ENCODE measurements around the gene ABCC1. TPM values are rescaled to one million over a fixed set of nuclear protein-coding genes. Genes with fewer than 3 reads are reported as not detected.
A peak's percentile ranks its signal among the peaks of the same experiment; 100 is the strongest.

ABCC1 gene
- polyA plus RNA-seq, 1 experiment, result 69.7 TPM

DNA sequence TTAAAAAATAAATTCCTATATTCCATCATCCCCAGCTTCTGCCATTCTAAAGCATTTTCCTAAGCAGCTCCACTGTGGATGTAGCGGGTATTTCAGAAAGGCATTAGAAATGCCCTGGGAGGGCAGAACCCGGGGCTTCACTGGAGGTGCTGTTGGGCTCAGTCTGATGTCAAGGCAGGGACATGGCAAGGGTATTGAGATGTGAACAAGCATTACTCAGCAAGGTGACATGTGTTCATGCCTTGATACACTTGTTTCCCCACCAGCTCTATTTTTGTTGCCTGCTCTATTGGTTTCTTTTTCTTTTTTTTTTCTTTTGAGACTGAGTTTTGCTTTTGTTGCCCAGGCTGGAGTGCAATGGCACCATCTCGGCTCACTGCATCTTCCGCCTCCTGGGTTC lies 35.7 kb downstream of the ABCC1 start:
- no peak for DNase-seq (ENCODE audit: low read depth, low spot score)
- TF ChIP-seq, protein P1, sequence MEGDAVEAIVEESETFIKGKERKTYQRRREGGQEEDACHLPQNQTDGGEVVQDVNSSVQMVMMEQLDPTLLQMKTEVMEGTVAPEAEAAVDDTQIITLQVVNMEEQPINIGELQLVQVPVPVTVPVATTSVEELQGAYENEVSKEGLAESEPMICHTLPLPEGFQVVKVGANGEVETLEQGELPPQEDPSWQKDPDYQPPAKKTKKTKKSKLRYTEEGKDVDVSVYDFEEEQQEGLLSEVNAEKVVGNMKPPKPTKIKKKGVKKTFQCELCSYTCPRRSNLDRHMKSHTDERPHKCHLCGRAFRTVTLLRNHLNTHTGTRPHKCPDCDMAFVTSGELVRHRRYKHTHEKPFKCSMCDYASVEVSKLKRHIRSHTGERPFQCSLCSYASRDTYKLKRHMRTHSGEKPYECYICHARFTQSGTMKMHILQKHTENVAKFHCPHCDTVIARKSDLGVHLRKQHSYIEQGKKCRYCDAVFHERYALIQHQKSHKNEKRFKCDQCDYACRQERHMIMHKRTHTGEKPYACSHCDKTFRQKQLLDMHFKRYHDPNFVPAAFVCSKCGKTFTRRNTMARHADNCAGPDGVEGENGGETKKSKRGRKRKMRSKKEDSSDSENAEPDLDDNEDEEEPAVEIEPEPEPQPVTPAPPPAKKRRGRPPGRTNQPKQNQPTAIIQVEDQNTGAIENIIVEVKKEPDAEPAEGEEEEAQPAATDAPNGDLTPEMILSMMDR (IDR thresholded peaks at IDR 0.05; ENCODE audit: low read depth, low read length), result no peak
- no peaks in the 10 kb centered on the region for H3K27me3 ChIP-seq (ENCODE audit: control insufficient read depth, insufficient read depth, low read length)
- CTCF ChIA-PET, result no interaction called here
- peaks cover 12% of the 10 kb centered on the region for H3K9me3 ChIP-seq (ENCODE audit: control insufficient read depth, insufficient read depth, low read length)
- POLR2A ChIA-PET, result no interaction called here
- no peak overlapping the region for H3K27ac ChIP-seq (ENCODE audit: low read depth, low read length)
- H3K4me3 ChIP-seq (ENCODE audit: low read depth, low read length), result no peak overlapping the region

DNA sequence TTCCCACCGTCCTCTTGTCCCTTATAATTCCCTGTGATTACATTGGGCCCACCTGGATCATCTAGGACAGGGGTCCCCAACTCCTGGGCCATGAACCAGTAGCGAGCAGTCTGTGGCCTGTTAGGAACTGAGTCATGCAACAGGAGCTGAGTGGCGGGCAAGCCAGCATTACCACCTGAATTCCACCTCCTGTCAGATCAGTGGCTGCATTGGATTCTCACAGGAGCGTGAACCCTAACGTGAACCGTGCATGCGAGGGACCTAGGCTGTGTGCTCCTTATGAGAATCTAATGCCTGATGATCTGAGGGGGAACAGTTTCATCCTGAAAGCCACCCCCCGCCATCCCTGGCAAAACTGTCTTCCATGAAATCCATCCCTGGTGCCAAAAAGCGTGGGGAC lies 36.8 kb downstream of the ABCC1 start:
- H3K27me3 ChIP-seq (ENCODE audit: control insufficient read depth, insufficient read depth, low read length), result no peaks in the 10 kb centered on the region
- DNase-seq (ENCODE audit: low read depth, low spot score), result no peak
- POLR2A ChIA-PET, result interaction anchor here (0.7 kb wide), 1 partner anchor 98 kb away, joined by 3 read pairs; the partner anchor contains the start of gene CEP20
- no peak overlapping the region for H3K4me3 ChIP-seq (ENCODE audit: low read depth, low read length)
- H3K27ac ChIP-seq (ENCODE audit: low read depth, low read length), result no peak overlapping the region
- TF ChIP-seq, protein P1 (IDR thresholded peaks at IDR 0.05; ENCODE audit: low read depth, low read length), result no peak
- CTCF ChIA-PET, result no interaction called here
- H3K9me3 ChIP-seq (ENCODE audit: control insufficient read depth, insufficient read depth, low read length), result peaks cover 3% of the 10 kb centered on the region

DNA sequence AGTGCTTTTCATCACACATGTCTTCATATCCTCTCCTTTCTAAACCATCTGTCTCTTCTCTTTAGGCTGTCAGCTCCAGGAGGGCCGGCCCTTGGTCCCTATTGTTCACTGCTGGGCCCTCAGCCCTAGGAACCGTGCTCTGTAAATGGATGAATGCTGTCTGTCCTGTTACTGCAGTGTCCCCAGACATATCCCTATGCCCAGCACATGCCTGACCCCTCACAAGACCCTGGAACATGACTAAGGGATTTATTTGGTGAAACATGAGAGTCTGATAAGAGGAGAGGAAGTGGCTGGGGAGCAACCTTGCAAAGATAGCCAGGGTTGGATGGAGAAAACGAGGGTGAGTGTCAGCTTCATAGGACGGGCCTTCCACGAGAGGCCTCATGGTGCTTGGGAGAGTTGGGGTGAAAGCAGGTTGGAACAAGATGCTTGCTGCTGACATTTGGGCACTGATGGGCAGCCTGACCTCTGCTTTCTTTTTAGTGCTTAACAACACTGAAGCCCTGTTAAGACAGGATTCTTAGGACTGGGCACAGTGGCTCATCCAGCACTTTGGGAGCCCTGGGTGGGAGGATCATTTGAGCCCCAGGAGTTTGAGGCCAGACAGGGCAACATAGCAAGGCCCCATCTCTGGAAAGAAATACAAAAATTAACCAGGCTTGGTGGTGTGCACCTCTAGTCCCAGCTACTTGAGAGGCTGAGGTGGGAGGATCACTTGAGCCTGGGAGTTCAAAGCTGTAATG lies 39.0 kb downstream of the ABCC1 start:
- H3K9me3 ChIP-seq (ENCODE audit: control insufficient read depth, insufficient read depth, low read length), result no peaks in the 10 kb centered on the region; the same call in 1 of the 2 replicates
- CTCF ChIA-PET, result no interaction called here
- DNase-seq (ENCODE audit: low read depth, low spot score), result no peak
- POLR2A ChIA-PET, result interaction anchor here (0.6 to 1.4 kb wide), 5 partner anchors 8 to 38 kb away, joined by 3 to 4 read pairs (median 3); no protein-coding TSS in a partner anchor
- H3K27me3 ChIP-seq (ENCODE audit: control insufficient read depth, insufficient read depth, low read length), result no peaks in the 10 kb centered on the region
- H3K27ac ChIP-seq (ENCODE audit: low read depth, low read length), result peak overlapping the region; percentile 75
- no peak overlapping the region for H3K4me3 ChIP-seq (ENCODE audit: low read depth, low read length)
- TF ChIP-seq, protein P1 (IDR thresholded peaks at IDR 0.05; ENCODE audit: low read depth, low read length), result no peak

DNA sequence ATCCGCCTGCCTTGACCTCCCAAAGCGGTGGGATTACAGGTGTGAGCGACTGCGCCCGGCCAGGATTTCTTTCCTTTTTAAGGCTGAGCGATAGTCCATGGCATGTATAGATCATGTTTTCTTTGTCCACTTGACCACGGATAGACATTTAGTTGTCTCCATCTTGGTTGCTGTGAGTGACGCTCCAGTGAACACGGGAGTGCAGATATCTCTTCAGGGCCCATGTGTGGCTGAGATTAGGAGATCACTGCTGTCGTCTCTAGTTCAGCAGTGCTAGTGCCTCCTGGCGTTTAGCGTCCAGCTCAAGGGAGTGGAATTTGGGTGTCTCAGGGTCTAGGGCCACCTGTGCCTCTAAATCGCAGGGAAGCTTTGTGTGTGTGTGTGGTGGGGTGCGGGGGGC lies 41.5 kb downstream of the ABCC1 start:
- H3K4me3 ChIP-seq (ENCODE audit: low read depth, low read length), result no peak overlapping the region
- H3K9me3 ChIP-seq (ENCODE audit: control insufficient read depth, insufficient read depth, low read length), result no peaks in the 10 kb centered on the region; the same call in 1 of the 2 replicates
- H3K27me3 ChIP-seq (ENCODE audit: control insufficient read depth, insufficient read depth, low read length), result no peaks in the 10 kb centered on the region
- ChIA-PET CTCF (no interaction called here), POLR2A (interaction anchor here (1.6 kb wide), 1 partner anchor 41 kb away, joined by 6 read pairs; no protein-coding TSS in a partner anchor)
- peak overlapping the region; percentile 21 for H3K27ac ChIP-seq (ENCODE audit: low read depth, low read length)
- TF ChIP-seq, protein P1 (IDR thresholded peaks at IDR 0.05; ENCODE audit: low read depth, low read length), result no peak
- no peak for DNase-seq (ENCODE audit: low read depth, low spot score)

DNA sequence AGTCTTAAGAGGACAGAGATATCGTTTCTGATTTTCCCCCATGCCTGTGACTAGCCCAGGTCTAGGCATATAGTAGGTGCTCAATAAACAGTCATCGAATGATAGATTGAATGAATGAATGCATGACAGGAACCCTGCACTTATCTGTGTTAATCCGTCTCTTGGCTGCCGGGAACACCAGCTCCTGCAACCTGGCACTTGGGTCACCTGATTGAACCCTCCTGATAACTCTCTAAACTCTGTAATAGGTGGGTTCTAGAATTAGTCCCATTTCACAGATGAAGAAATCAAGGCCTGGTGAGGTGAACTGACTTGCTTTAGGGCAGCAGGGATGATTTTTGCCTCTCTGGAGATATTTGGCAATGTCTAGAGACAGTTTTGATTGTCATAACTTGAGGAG lies 43.7 kb downstream of the ABCC1 start:
- no peak overlapping the region for H3K4me3 ChIP-seq (ENCODE audit: low read depth, low read length)
- ChIA-PET POLR2A (no interaction called here), CTCF (no interaction called here)
- no peak for DNase-seq (ENCODE audit: low read depth, low spot score)
- H3K9me3 ChIP-seq (ENCODE audit: control insufficient read depth, insufficient read depth, low read length), result no peaks in the 10 kb centered on the region; the same call in 1 of the 2 replicates
- H3K27me3 ChIP-seq (ENCODE audit: control insufficient read depth, insufficient read depth, low read length), result no peaks in the 10 kb centered on the region
- H3K27ac ChIP-seq (ENCODE audit: low read depth, low read length), result no peak overlapping the region
- TF ChIP-seq, protein P1 (IDR thresholded peaks at IDR 0.05; ENCODE audit: low read depth, low read length), result no peak

Data from AG04450 (cell line).